ENCODE measurements around the gene CASK. TPM values are rescaled to one million over a fixed set of nuclear protein-coding genes. Genes with fewer than 3 reads are reported as not detected.
A peak's percentile ranks its signal among the peaks of the same experiment; 100 is the strongest.
"Not testable (repeated sequence)": the region's sequence is repeated elsewhere in the genome, so short reads cannot be mapped to it uniquely, and the experiment has no call there.

Gene CASK
- total RNA-seq, 2 donors from 2014 or later: 44.3 to 46.1 TPM

DNA sequence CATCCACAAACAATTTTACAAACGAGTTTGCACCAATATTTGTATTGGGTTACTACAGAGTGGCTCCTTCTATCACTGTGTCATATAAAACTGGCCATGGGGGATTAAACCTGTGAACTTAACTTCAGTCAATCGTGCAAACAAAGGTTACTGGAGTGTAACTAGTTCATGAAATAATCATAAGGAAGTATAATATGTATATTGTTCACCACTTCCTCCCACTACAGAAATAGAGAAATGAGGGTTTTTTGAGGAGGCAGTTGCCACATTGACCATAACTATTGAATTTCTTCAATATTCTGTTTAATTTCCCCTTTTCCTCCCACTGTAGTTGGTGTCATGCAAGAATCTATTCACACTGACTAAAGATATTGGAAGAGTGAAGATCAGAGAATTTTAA lies 199.5 kb downstream of the CASK start, which contains the start of gene GPR82:
TSS of gene GPR82 (plus strand) at position 356 of the 400 bp plus-strand sequence. CDS start 2,846 bp downstream, outside the sequence.
- DNase-seq (ENCODE audit: low spot score) (no peak), ATAC-seq (ENCODE audit: insufficient number of reproducible peaks, low FRiP score, low read depth) (no peak)
- Histone ChIP-seq H3K4me3 (no peak within 1 kb of the TSS), H3K9me3 (peaks cover under 1% of the 10 kb centered on the region), H3K4me1 (ENCODE audit: control insufficient read depth in 1 of 2, low read depth in 2 of 2) (peaks cover 2 to 20% of the 10 kb centered on the region in 2 donors), H3K27me3 (replicated peaks; ENCODE audit: insufficient read depth) (no peaks in the 10 kb centered on the region), H3K27ac (peak within 1 kb of the TSS in 1 of 2 donors; percentile 8), H3K36me3 (no peaks in the 10 kb centered on the region)
- TF ChIP-seq CTCF (IDR thresholded peaks at IDR 0.05): no peak

DNA sequence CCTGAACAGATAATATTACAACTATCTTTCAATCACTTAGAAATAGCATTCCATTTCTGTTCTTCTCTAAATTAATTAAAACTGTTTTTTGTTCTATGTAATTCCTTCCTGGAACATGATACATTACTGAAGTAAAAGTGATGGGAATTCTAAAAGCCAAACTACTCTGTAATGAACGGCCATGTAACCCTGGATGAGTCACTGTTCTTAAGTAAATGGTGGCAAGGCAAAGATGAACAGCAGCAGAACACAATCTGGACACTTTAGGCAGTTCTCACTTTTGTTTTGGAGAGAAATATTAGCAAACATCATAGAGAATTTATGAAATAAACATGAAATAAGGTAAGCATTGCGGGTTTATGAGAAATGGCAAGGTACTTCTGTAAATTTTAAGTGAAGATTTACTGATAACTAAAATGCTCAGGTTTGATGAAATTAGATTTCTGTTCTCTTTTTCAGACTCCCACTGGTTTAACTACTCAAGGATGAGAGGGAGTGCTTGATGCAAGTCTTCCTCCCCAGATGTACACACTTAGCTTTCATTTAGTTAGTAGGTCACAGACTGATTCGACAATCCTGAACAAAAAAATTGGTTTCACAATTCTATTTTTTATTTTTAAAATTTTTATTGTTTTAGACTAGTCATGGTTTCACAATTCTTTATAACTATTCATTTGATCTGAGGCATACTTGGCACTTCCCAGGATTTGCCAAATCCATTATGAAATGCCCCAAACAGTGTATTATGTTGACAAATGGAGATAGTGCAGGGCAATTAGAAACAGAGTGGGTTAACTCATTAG lies 200.3 kb downstream of the CASK start:
- Histone ChIP-seq H3K9me3 (peaks cover 2% of the 10 kb centered on the region), H3K4me3 (no peak overlapping the region), H3K27me3 (replicated peaks; ENCODE audit: insufficient read depth) (no peaks in the 10 kb centered on the region), H3K36me3 (no peaks in the 10 kb centered on the region), H3K27ac (peak overlapping the region in 1 of 2 donors; percentile 8), H3K4me1 (ENCODE audit: control insufficient read depth in 1 of 2, low read depth in 2 of 2) (peaks cover 2 to 20% of the 10 kb centered on the region in 2 donors)
- DNase-seq (ENCODE audit: low spot score) (no peak), ATAC-seq (ENCODE audit: insufficient number of reproducible peaks, low FRiP score, low read depth) (no peak)
- no peak for TF ChIP-seq CTCF (IDR thresholded peaks at IDR 0.05)

- TF ChIP-seq CTCF (IDR thresholded peaks at IDR 0.05): no peak
- Histone ChIP-seq H3K4me1 (ENCODE audit: control insufficient read depth in 1 of 2, low read depth in 2 of 2) (peaks cover 2 to 20% of the 10 kb centered on the region in 2 donors), H3K27ac (no peak overlapping the region), H3K4me3 (no peak overlapping the region), H3K27me3 (replicated peaks; ENCODE audit: insufficient read depth) (no peaks in the 10 kb centered on the region), H3K36me3 (no peaks in the 10 kb centered on the region), H3K9me3 (peaks cover 2% of the 10 kb centered on the region)
- ATAC-seq (ENCODE audit: insufficient number of reproducible peaks, low FRiP score, low read depth) (no peak), DNase-seq (ENCODE audit: low spot score) (no peak)
Measured at GRCh38 chrX:41722214-41722613, 201.1 kb downstream of the CASK start.

- DNase-seq (ENCODE audit: low spot score) (no peak), ATAC-seq (ENCODE audit: insufficient number of reproducible peaks, low FRiP score, low read depth) (no peak)
- Histone ChIP-seq H3K36me3 (no peaks in the 10 kb centered on the region), H3K27me3 (replicated peaks; ENCODE audit: insufficient read depth) (no peaks in the 10 kb centered on the region), H3K4me1 (ENCODE audit: control insufficient read depth in 1 of 2, low read depth in 2 of 2) (peaks cover 2 to 20% of the 10 kb centered on the region in 2 donors), H3K4me3 (no peak overlapping the region), H3K27ac (no peak overlapping the region), H3K9me3 (peaks cover 2% of the 10 kb centered on the region)
- TF ChIP-seq CTCF (IDR thresholded peaks at IDR 0.05): no peak
Measured at GRCh38 chrX:41721590-41721989, 201.8 kb downstream of the CASK start.

DNA sequence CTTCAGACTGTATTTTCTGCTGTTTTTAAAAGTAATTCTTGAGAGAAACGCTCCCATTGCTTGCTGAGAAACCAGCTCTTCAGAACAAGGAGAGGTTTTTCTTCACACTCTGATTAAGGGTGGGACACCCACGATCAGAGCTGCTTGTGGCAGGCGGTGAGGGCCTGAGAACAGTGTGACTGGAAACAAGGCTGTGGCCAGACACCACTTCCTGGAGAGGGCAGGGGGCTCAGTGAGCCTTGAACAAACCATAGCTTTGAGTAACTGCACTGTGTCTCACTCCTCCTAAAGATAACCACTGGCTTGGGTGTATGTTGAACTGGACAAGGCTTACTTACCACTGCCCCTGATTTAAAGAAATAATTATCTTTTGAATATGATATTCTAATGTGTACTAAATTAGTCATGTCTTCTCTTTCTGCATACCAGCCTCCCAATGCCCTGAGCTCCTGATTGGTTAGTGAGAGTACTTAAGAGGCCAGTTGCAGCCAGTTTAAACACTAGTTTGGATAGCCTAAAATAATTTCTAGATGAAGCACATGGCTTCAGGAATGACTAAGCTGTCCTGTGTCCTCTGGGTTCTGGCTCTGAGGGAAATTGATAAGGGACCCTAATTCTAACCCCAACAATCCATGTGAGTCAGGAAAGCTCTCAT lies 203.1 kb downstream of the CASK start:
- no peak for DNase-seq (ENCODE audit: low spot score)
- ATAC-seq (ENCODE audit: insufficient number of reproducible peaks, low FRiP score, low read depth): no peak
- no peak overlapping the region for H3K4me3 ChIP-seq
- no peaks in the 10 kb centered on the region for H3K27me3 ChIP-seq (replicated peaks; ENCODE audit: insufficient read depth)
- peaks cover 2% of the 10 kb centered on the region for H3K9me3 ChIP-seq
- H3K36me3 ChIP-seq: no peaks in the 10 kb centered on the region
- peaks cover 2 to 32% of the 10 kb centered on the region in 2 donors for H3K4me1 ChIP-seq (ENCODE audit: control insufficient read depth in 1 of 2, low read depth in 2 of 2)
- no peak for TF ChIP-seq CTCF (IDR thresholded peaks at IDR 0.05)
- peak overlapping the region; percentile 49 to 58 for H3K27ac ChIP-seq

DNA sequence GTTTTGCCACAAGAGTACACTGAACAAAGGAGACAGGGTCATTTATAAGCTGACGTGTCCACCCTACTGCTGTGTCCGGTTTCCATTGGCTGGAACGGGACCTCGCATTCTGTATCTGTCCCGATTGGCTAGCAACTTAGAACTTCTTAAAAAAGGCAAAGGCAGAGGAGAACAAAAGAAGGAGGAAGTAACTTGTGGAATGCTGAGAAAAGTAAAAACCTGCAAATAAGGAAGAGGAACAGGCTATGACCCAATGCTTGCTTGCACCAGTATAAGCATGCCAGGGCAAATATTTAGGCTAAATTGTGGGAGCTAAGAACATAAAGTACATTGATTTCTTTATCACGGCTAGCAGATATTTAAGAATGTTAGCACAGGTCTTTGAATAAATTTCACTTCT lies 203.7 kb downstream of the CASK start:
- not testable (repeated sequence) for H3K9me3 ChIP-seq; H3K36me3 ChIP-seq; ATAC-seq (ENCODE audit: insufficient number of reproducible peaks, low FRiP score, low read depth); H3K27me3 ChIP-seq (replicated peaks; ENCODE audit: insufficient read depth); DNase-seq (ENCODE audit: low spot score); H3K4me3 ChIP-seq
- Histone ChIP-seq H3K4me1 (ENCODE audit: control insufficient read depth in 1 of 2, low read depth in 2 of 2) (peaks cover 2 to 36% of the 10 kb centered on the region in 2 donors), H3K27ac (peak overlapping the region; percentile 49 to 58)

All from thoracic aorta (tissue), 2 donors.